22Rv1 (cell line): ENCODE measurements around the gene FKBP2.
A peak's percentile ranks its signal among the peaks of the same experiment; 100 is the strongest.

Source experiments
- H3K27ac ChIP-seq: fragments of 450-650 bp; 2 replicates; pipeline ENCODE4 v1.5.1; 2017
- ZFX ChIP-seq: fragments of 450-650 bp; IDR thresholded peaks from 2 replicates; pipeline ENCODE4 v1.6.1; 2017; ENCODE audit warnings: antibody characterized with exemption, borderline replicate concordance
- TF ChIP-seq, protein P1 (sequence below): fragments of 450-650 bp; IDR thresholded peaks from 2 replicates; pipeline ENCODE4 v1.5.1; 2017; ENCODE audit warnings: mild to moderate bottlenecking

The FKBP2 gene

DNA sequence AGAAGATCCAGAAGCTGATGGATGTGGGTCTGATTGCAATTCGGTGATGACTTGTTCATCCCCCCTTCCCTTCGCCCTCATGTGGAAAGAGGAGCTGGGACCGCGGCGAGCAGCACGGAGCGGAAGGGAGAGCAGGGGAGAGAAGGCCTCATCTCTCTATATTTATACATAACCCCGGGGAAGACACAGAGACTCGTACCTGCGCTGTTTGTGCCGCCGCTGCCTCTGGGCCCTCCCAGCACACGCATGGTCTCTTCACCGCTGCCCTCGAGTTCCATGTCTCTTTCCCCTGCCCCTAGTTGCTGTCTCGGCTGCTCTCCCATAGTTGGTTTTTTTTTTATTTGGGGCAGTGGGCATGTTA, 36.8 kb upstream of the FKBP2 start:
- TF ChIP-seq, protein P1, sequence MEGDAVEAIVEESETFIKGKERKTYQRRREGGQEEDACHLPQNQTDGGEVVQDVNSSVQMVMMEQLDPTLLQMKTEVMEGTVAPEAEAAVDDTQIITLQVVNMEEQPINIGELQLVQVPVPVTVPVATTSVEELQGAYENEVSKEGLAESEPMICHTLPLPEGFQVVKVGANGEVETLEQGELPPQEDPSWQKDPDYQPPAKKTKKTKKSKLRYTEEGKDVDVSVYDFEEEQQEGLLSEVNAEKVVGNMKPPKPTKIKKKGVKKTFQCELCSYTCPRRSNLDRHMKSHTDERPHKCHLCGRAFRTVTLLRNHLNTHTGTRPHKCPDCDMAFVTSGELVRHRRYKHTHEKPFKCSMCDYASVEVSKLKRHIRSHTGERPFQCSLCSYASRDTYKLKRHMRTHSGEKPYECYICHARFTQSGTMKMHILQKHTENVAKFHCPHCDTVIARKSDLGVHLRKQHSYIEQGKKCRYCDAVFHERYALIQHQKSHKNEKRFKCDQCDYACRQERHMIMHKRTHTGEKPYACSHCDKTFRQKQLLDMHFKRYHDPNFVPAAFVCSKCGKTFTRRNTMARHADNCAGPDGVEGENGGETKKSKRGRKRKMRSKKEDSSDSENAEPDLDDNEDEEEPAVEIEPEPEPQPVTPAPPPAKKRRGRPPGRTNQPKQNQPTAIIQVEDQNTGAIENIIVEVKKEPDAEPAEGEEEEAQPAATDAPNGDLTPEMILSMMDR: no peak
- no peak for TF ChIP-seq ZFX
- H3K27ac ChIP-seq: peak overlapping the region; percentile 40

DNA sequence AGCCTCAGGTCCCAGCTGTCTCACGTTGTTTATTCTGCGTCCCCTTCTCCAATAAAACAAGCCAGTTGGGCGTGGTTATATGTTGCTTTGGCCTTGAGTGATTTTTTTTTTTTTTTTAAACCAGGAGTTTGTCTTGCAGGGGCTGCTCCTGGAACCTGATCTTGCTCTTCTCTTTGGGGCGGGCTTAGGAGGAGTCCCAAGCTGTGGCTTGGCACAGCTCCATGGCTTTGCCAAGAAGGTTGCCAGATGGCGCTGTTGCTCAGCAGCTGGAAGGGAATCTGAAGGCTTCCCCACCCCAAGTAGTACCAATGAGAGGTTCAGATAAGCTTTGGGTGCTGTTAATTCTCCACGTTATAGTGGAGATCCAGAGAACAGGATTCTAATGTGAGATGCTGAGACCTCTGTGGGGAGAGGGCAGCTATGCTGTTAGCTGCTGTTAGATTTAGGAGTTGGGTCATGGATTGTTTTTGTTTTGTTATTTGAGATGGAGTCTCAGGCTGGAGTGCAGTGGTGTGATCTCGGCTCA, 36.4 kb upstream of the FKBP2 start:
- TF ChIP-seq ZFX: no peak
- TF ChIP-seq, protein P1: peak; percentile 92

DNA sequence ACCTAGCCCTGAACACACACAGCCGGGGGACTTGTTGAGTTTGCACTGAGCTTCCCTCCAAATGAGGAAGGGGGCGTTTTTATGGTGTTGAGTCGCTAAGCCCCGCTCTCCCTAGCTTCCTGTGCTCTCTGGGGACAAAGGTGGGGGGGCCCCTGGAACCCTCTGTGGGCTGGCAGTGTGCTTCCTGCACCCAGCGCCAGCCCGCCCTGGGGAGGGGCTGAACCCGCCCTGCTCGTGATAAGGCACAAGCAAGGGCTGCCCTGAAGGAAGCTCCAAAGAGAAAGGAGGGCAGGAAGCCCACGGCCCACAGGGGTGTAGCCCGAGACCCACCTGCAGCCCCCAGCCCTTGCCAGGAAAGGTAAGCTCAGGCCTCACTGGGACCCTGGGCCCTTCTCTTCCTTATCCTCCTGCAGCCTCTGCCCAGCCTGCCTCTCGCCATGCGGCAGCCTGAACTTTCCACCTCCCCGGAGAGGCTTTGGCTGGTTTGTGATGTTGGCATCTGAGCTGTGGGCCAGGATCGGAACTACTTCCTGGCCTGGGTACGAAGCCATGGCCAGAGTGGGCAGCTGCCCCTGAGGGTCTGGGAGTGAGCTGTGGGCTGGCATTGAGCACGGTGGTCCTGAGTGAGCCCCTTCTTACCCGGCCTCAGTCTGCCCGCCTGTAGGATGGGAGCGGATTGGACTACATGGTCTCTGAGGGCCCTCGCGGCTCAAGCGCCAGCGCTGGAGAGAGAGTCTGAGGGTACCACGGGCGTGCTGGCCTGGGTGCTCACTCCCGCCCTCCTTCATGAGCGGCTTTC, 34.2 kb upstream of the FKBP2 start, which contains the start of gene FERMT3:
TSS of gene FERMT3 (plus strand) at position 265 of the 799 bp plus-strand sequence. CDS start 644 bp downstream, outside the sequence.
- TF ChIP-seq, protein P1: no peak
- TF ChIP-seq ZFX: no peak
- peak within 1 kb of the TSS; percentile 40 for H3K27ac ChIP-seq

More for the DNA sequence above, 36.4 kb upstream of the FKBP2 start:
- H3K27ac ChIP-seq: peak overlapping the region; percentile 40

DNA sequence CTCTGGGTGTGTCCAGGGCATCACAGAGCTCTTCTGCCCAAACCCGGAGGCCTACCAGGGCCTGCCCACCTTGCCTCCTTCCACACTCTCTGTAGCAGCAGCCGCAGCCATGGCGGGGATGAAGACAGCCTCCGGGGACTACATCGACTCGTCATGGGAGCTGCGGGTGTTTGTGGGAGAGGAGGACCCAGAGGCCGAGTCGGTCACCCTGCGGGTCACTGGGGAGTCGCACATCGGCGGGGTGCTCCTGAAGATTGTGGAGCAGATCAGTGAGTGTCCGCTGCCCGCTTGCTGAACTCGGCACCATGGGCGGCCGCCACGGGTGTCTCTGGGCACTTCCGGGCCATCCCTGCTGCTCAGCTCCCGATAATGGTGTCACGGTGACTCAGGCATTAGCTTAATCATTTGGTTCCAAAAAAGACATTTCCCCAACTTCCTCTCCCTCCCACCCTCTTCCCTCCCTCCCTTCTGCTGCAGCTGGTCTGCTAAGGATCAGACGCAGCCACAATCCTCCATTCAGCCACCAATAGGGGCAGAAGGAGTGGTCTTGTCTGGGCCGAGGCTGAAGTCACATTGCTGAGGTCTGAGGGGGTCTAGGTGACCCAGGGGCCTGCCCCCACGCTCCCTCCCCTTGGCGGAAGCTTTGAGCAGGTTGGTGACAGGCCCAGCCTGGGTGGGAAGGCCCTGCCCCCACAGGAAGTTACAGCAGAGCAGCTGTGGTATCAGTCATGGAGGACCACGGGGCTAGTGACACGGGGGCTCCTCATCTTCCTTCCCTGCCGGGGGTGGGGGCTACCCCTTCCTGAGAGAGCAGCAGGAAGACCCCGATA, 33.4 kb upstream of the FKBP2 start:
- TF ChIP-seq, protein P1: no peak
- TF ChIP-seq ZFX: no peak
- H3K27ac ChIP-seq: no peak overlapping the region

DNA sequence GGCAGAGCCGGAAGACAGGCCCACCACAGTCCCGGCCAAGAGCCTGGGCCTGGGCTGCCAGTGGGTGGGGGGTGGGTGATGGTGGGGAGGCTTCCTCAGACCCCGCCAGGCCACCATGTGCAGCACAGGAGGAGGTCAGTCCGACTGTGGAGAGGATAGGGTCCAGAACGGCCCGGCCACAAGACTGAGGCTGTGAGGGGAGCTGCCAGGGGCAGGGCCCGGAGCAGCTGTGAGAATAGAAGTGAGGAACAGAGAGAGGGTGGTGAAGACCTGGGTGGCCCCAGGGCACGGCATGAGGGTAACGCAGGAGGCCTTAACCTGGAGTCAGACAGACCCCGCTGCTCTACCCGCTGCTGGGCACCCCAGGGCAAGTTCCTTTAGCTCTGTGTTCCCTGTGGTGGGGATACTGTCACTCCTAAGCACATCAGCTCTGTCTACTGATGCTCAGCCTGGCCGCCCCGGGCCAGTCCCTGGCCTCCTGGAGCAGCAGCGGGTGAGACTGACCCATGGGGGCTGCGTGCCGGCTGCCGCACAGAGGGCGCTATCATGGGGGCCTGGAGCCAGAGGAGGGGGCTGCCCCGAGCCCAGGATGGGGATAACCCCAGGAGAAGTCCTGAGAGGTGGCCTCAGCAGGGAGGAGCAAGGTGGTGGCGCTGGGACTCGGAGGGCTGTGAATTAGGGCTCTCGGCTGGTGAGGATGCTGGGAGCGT, 32.7 kb upstream of the FKBP2 start:
- no peak overlapping the region for H3K27ac ChIP-seq
- no peak for TF ChIP-seq ZFX
- TF ChIP-seq, protein P1: no peak

DNA sequence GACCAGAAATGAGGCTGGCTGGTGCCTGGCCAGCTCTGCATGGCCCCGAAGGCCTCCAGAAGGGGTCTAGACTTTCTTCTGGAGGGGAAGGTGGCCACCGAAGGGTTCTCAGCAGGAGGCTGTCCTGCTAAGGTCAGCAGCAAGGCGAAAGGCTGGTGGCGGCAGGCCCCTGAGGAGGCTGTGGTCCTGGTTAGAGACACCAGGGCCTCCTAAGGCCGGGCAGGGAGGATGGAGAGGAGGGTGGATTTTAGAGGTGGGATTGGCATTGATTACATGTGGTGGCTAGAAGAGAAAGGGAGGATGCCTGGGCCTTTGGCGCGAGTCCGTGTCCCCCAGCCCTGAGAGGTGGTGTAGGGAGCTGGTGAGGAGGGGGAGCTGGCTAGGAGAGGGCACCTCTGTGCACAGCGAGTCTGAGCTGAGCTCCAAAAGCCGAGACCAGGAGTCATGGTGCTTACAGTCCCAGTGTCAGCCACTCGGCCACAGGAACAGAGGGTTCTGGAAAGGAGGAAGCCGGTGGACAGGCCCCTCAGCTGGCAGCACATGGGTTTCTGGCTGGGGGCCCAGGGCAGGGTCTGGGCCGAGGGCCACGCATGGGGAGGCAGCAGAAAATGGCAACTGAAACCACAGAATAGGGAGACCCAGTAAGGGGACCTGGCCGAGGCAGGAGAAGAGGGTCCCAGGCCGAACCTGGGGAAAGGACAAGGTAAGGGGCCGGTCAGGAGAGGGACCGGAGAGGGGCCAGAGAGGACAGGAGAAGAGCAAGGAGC, 31.9 kb upstream of the FKBP2 start:
- TF ChIP-seq, protein P1: no peak
- no peak for TF ChIP-seq ZFX
- H3K27ac ChIP-seq: no peak overlapping the region
